Endothelial cell of umbilical vein (primary cell): ENCODE results near the gene GPR42. TPM values are rescaled to one million over a fixed set of nuclear protein-coding genes. Genes with fewer than 3 reads are reported as not detected.

Source experiments
- BruUV-seq: library from RNA; stranded (reverse); fragments of 400-500 nt; replicated peaks from 2 replicates; lab custom pipeline; 2021; lab: Mats Ljungman, UMichigan
- CTCF ChIA-PET: fragments of 300-600, 350-600 bp; sonication (Branson Sonifier 250); formaldehyde crosslinking; loops from one replicate; lab custom pipeline; 2021; ENCODE audit warnings: antibody characterized with exemption, inconsistent platforms; lab: Charles Lee
- POLR2A ChIA-PET: fragments of 300-600, 350-600 bp; sonication (Branson Sonifier 250); formaldehyde crosslinking; loops from one replicate; lab custom pipeline; 2021; ENCODE audit warnings: antibody characterized with exemption, inconsistent platforms; lab: Charles Lee
- DNase-seq: peaks from one replicate; pipeline ENCODE4 v3.0.0-alpha.2; 2011; ENCODE audit warnings: low read depth, low spot score
- FAIRE-seq: peaks from 2 replicates; lab custom pipeline; 2011; peaks lifted over from hg19 to GRCh38; lab: Jason Lieb, UNC
- H2AFZ ChIP-seq: 2 replicates; pipeline ENCODE4 v1.6.0; 2012; ENCODE audit warnings: low read depth, low read length, control low read depth, inconsistent platforms
- H3K27ac ChIP-seq: 2 replicates; pipeline ENCODE4 v1.5.1; 2011; ENCODE audit warnings: low read depth, mild to moderate bottlenecking, control low read depth, low read length, moderate library complexity; ENCODE audit not compliant: insufficient read depth
- H3K27me3 ChIP-seq, 2 experiments: 2 replicates each; pipeline versions ENCODE4 v1.6.0 to v1.6.1; 2011; ENCODE audit warnings: low read length in 2 of 2, mixed read lengths in 1 of 2; ENCODE audit not compliant: control insufficient read depth in 2 of 2, insufficient read depth in 2 of 2
- H3K36me3 ChIP-seq, 2 experiments: 2 replicates in 1 of 2; 3 replicates in 1 of 2; pipeline ENCODE4 v1.5.1; 2011; ENCODE audit warnings: low read length in 2 of 2, mild to moderate bottlenecking in 1 of 2, moderate library complexity in 1 of 2; ENCODE audit not compliant: control insufficient read depth in 2 of 2, insufficient read depth in 2 of 2; ENCODE audit errors: extremely low read depth in 1 of 2
- H3K4me1 ChIP-seq: 3 replicates; pipeline ENCODE4 v1.5.1; 2011; ENCODE audit warnings: mild to moderate bottlenecking, low read length; ENCODE audit not compliant: control insufficient read depth, insufficient read depth; ENCODE audit errors: extremely low read depth
- H3K4me2 ChIP-seq: 2 replicates; pipeline ENCODE4 v1.6.1; 2011; ENCODE audit warnings: low read length, control low read depth, mixed read lengths; ENCODE audit not compliant: insufficient read depth
- H3K4me3 ChIP-seq, 3 experiments: fragments of 200-600 bp in 1 of 3; sonication (generic), shearing (Covaris generic) in 1 of 3; replicated peaks in 1 of 3; 2 replicates each; pipeline ENCODE4 v1.5.1; 2011 to 2016; ENCODE audit warnings: control low read depth in 3 of 3, low read length in 3 of 3, mild to moderate bottlenecking in 2 of 3, inconsistent platforms in 1 of 3, low read depth in 1 of 3, moderate library complexity in 1 of 3; ENCODE audit not compliant: insufficient read depth in 1 of 3
- H3K79me2 ChIP-seq: 2 replicates; pipeline ENCODE4 v1.6.0; 2012; ENCODE audit warnings: low read length, inconsistent platforms; ENCODE audit not compliant: control insufficient read depth, insufficient read depth
- H3K9ac ChIP-seq: replicated peaks from 2 replicates; pipeline ENCODE3; 2011; ENCODE audit warnings: low read length, control low read depth; ENCODE audit not compliant: insufficient read depth; ENCODE audit errors: extremely low read depth
- H3K9me1 ChIP-seq: replicated peaks from 3 replicates; pipeline ENCODE4 v1.6.0; 2011; ENCODE audit warnings: mild to moderate bottlenecking, low read length; ENCODE audit not compliant: control insufficient read depth, insufficient read depth; ENCODE audit errors: extremely low read depth
- H3K9me3 ChIP-seq: replicated peaks from 2 replicates; pipeline ENCODE4 v1.5.1; 2012; ENCODE audit warnings: low read length, inconsistent platforms; ENCODE audit not compliant: control insufficient read depth, insufficient read depth
- H4K20me1 ChIP-seq: replicated peaks from 2 replicates; pipeline ENCODE3; 2011; ENCODE audit warnings: mild to moderate bottlenecking, low read length; ENCODE audit not compliant: control insufficient read depth, insufficient read depth; ENCODE audit errors: extremely low read depth
- EZH2 ChIP-seq: IDR thresholded peaks from 2 replicates; pipeline ENCODE4 v1.6.1; 2012; ENCODE audit warnings: borderline replicate concordance, low read depth, mild to moderate bottlenecking, moderate library complexity, low read length, inconsistent platforms; ENCODE audit not compliant: severe bottlenecking
- FOS ChIP-seq: IDR thresholded peaks from 2 replicates; pipeline ENCODE4 v1.6.1; 2011; ENCODE audit warnings: mild to moderate bottlenecking, low read length, moderate library complexity, borderline replicate concordance; ENCODE audit not compliant: insufficient read depth
- GATA2 ChIP-seq: IDR thresholded peaks from 2 replicates; pipeline ENCODE4 v1.7.0; 2011; ENCODE audit warnings: low read depth, mild to moderate bottlenecking, moderate library complexity, mixed read lengths, low read length; ENCODE audit not compliant: insufficient read length, insufficient read depth
- JUN ChIP-seq: IDR thresholded peaks from 2 replicates; pipeline ENCODE4 v1.6.1; 2011; ENCODE audit warnings: borderline replicate concordance, low read depth; ENCODE audit not compliant: insufficient read length, insufficient read depth
- MYC ChIP-seq: IDR thresholded peaks from one replicate; pipeline ENCODE4 v1.6.1; 2011; ENCODE audit warnings: mild to moderate bottlenecking, low read depth, low read length
- POLR2A ChIP-seq: IDR thresholded peaks from 2 replicates; pipeline ENCODE4 v1.6.1; 2012; ENCODE audit warnings: low read depth, mild to moderate bottlenecking, control low read depth, low read length
- POLR2AphosphoS5 ChIP-seq: IDR thresholded peaks from 2 replicates; pipeline ENCODE4 v1.6.1; 2012; ENCODE audit warnings: low read depth, mild to moderate bottlenecking, control low read depth, low read length, moderate library complexity; ENCODE audit not compliant: insufficient read depth
- dilution Hi-C: fragments of 300-500 bp; cut with MboI; formaldehyde crosslinking; loops from one replicate; pipeline ENCODE4 v1.15.0; 2019; ENCODE audit warnings: low sequenced_read_pairs; ENCODE audit not compliant: extremely low pct_ligation_motif_present
- intact Hi-C: fragments of 100-400 bp; cut with micrococcal nuclease; formaldehyde crosslinking; loops from one replicate; pipeline ENCODE4 v1.10.0; 2022
- polyA plus RNA-seq, 4 experiments: library from polyadenylated mRNA; depleted of rRNA in 3 of 4; stranded (reverse) in 3 of 4; unstranded in 1 of 4; fragments of >200 nt; gene quantifications; 2 replicates each; pipeline versions ENCODE4 v1.2.1 to v1.2.3, GENCODE V29; 2011 to 2012; ENCODE audit warnings: missing spikeins in 1 of 4
- total RNA-seq: library from RNA; stranded (reverse); gene quantifications from 2 replicates; pipeline ENCODE4 v1.2.3, GENCODE V29; 2021
- TF ChIP-seq, protein P1 (sequence below), 2 donors: IDR thresholded peaks; 1 replicate in 1 of 2; 2 replicates in 1 of 2; pipeline ENCODE4 v1.5.1; 2011; ENCODE audit warnings: low read length in 2 of 2, mild to moderate bottlenecking in 2 of 2, moderate library complexity in 2 of 2, control low read depth in 1 of 2, inconsistent platforms in 1 of 2, low read depth in 1 of 2; ENCODE audit not compliant: insufficient read depth in 1 of 2; ENCODE audit errors: extremely low read depth in 1 of 2
- TF ChIP-seq, protein P2 (sequence below): IDR thresholded peaks from 2 replicates; pipeline ENCODE4 v1.6.1; 2011; ENCODE audit not compliant: insufficient read depth, insufficient read length

The GPR42 gene
- total and polyA plus RNA-seq, 2 donors (not counting 3 experiments of a cell fraction or from before 2014, with no cell fraction given) = not detected

DNA sequence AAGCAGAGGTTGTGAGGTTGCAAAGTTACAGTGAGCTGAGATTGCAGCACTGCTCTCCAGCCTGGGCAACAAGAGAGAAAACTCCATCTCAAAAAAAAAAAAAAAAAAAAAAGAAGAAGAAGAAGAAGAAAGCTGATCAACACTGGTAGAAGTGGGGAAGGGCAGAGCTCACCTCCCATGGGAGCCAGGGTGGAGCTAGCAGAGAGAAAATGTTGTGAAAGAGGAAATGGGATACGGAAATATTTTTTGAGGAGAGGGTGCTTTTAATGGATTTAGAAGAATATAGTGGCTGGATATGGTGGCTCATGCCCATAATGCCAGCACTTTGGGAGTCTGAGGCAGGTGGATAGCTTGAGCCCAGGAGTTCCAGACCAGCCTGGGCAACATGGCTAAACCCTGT lies 6.8 kb downstream of the GPR42 start:
- Histone ChIP-seq H3K9ac (no peak overlapping the region), H3K9me3 (no peaks in the 10 kb centered on the region), H3K9me1 (no peaks in the 10 kb centered on the region), H3K27me3 (peaks cover 0 to 3% of the 10 kb centered on the region in 2 experiments), H3K27ac (no peak overlapping the region), H3K4me1 (no peaks in the 10 kb centered on the region), H2AFZ (no peak overlapping the region), H3K36me3 (no peaks in the 10 kb centered on the region), H4K20me1 (no peaks in the 10 kb centered on the region), H3K4me2 (no peak overlapping the region), H3K79me2 (no peaks in the 10 kb centered on the region), H3K4me3 (no peak overlapping the region)
- no peak for DNase-seq
- POLR2A ChIA-PET = no interaction called here
- no peak for FAIRE-seq
- intact Hi-C loops = no loop called here
- dilution Hi-C loops = no loop called here
- TF ChIP-seq, protein P1, sequence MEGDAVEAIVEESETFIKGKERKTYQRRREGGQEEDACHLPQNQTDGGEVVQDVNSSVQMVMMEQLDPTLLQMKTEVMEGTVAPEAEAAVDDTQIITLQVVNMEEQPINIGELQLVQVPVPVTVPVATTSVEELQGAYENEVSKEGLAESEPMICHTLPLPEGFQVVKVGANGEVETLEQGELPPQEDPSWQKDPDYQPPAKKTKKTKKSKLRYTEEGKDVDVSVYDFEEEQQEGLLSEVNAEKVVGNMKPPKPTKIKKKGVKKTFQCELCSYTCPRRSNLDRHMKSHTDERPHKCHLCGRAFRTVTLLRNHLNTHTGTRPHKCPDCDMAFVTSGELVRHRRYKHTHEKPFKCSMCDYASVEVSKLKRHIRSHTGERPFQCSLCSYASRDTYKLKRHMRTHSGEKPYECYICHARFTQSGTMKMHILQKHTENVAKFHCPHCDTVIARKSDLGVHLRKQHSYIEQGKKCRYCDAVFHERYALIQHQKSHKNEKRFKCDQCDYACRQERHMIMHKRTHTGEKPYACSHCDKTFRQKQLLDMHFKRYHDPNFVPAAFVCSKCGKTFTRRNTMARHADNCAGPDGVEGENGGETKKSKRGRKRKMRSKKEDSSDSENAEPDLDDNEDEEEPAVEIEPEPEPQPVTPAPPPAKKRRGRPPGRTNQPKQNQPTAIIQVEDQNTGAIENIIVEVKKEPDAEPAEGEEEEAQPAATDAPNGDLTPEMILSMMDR (IDR thresholded peaks at IDR 0.05; ENCODE audit: extremely low read depth in 1 of 2, insufficient read depth in 1 of 2, low read depth in 1 of 2, low read length in 2 of 2) = no peak
- TF ChIP-seq POLR2A = no peak
- TF ChIP-seq MYC = no peak
- no peak for TF ChIP-seq POLR2AphosphoS5
- TF ChIP-seq GATA2 = no peak
- no peak for TF ChIP-seq JUN
- no peak for TF ChIP-seq FOS
- TF ChIP-seq, protein P2, sequence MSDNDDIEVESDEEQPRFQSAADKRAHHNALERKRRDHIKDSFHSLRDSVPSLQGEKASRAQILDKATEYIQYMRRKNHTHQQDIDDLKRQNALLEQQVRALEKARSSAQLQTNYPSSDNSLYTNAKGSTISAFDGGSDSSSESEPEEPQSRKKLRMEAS = no peak
- TF ChIP-seq EZH2 = no peak
- no TSS peak for BruUV-seq
- CTCF ChIA-PET = no interaction called here
